B cell (primary cell): ENCODE results near the gene ISL2. TPM values are rescaled to one million over a fixed set of nuclear protein-coding genes. Genes with fewer than 3 reads are reported as not detected.

ENCODE experiments used
- ATAC-seq: fragments of 200-7000 bp; cut with Tn5 transposase; one replicate; pipeline ENCODE4 v1.10.0; 2021; ENCODE audit warnings: low read depth, mild to moderate bottlenecking, moderate number of reproducible peaks, moderate library complexity
- CTCF ChIA-PET: fragments of 350-600 bp; sonication (Branson Sonifier 250); formaldehyde crosslinking; loops from one replicate; lab custom pipeline; 2021; ENCODE audit warnings: antibody characterized with exemption, inconsistent platforms; lab: Charles Lee
- POLR2A ChIA-PET: fragments of 350-600 bp; sonication (Branson Sonifier 250); formaldehyde crosslinking; loops from one replicate; lab custom pipeline; 2021; ENCODE audit warnings: antibody characterized with exemption; lab: Charles Lee
- DNase-seq: peaks from one replicate; pipeline ENCODE4 v3.0.0; 2013
- H2AFZ ChIP-seq: 2 replicates; pipeline ENCODE4 v1.6.1; 2012; ENCODE audit warnings: mild to moderate bottlenecking, low read depth, low read length; ENCODE audit not compliant: insufficient read depth, poor library complexity, severe bottlenecking
- H3K27ac ChIP-seq, 2 donors: 1 replicate in 1 of 2; 2 replicates in 1 of 2; pipeline ENCODE4 v1.5.1; 2012 to 2013; ENCODE audit warnings: low read length in 2 of 2, mild to moderate bottlenecking in 2 of 2, moderate library complexity in 1 of 2
- H3K27me3 ChIP-seq, 4 experiments: fragments of 200-600 bp in 1 of 4; sonication (generic) in 1 of 4; replicated peaks in 1 of 4; 1 replicate in 2 of 4; 2 replicates in 2 of 4; pipeline versions ENCODE4 v1.6.1 to v1.7.0; 2013 to 2016; ENCODE audit warnings: low read length in 3 of 4, mild to moderate bottlenecking in 2 of 4, mixed read lengths in 1 of 4, moderate library complexity in 1 of 4; ENCODE audit not compliant: insufficient read depth in 4 of 4, control insufficient read depth in 3 of 4; ENCODE audit errors: control extremely low read depth in 1 of 4
- H3K36me3 ChIP-seq, 2 experiments: replicated peaks in 1 of 2; 1 replicate in 1 of 2; 2 replicates in 1 of 2; pipeline versions ENCODE4 v1.6.1 to v1.7.1; 2013; ENCODE audit warnings: low read length in 1 of 2; ENCODE audit not compliant: insufficient read depth in 2 of 2, control insufficient read depth in 1 of 2; ENCODE audit errors: control extremely low read depth in 1 of 2, extremely low read depth in 1 of 2
- H3K4me1 ChIP-seq, 2 donors: fragments of 200-600 bp in 1 of 2; sonication (generic) in 1 of 2; 1 replicate in 1 of 2; 2 replicates in 1 of 2; pipeline versions ENCODE4 v1.5.1 to v1.6.1; 2013 to 2017; ENCODE audit warnings: low read length in 2 of 2; ENCODE audit not compliant: control insufficient read depth in 2 of 2, insufficient read depth in 2 of 2
- H3K4me2 ChIP-seq: replicated peaks from 2 replicates; pipeline ENCODE3; 2012; ENCODE audit warnings: mild to moderate bottlenecking, low read depth, low read length; ENCODE audit not compliant: poor library complexity, severe bottlenecking
- H3K4me3 ChIP-seq, 5 experiments: fragments of 200-600 bp in 1 of 5; sonication (generic) in 1 of 5; 1 replicate in 3 of 5; 2 replicates in 2 of 5; pipeline versions ENCODE4 v1.5.1 to v1.7.0; 2011 to 2016; ENCODE audit warnings: low read length in 4 of 5, mild to moderate bottlenecking in 4 of 5, low read depth in 2 of 5, control low read depth in 1 of 5, moderate library complexity in 1 of 5; ENCODE audit not compliant: insufficient read depth in 1 of 5; ENCODE audit errors: control extremely low read depth in 1 of 5, extremely low read depth in 1 of 5
- H3K79me2 ChIP-seq: fragments of 200-600 bp; sonication (generic); one replicate; pipeline ENCODE4 v1.6.0; 2016; ENCODE audit warnings: low read length; ENCODE audit not compliant: control insufficient read depth, insufficient read depth
- H3K9ac ChIP-seq: fragments of 200-600 bp; sonication (generic); 2 replicates; pipeline ENCODE4 v1.6.1; 2017; ENCODE audit warnings: mild to moderate bottlenecking, low read length, moderate library complexity
- H3K9me3 ChIP-seq, 3 donors: one replicate each; pipeline versions ENCODE4 v1.6.1 to v1.7.1; 2013; ENCODE audit warnings: low read length in 2 of 3; ENCODE audit not compliant: control insufficient read depth in 2 of 3, insufficient read depth in 1 of 3; ENCODE audit errors: control extremely low read depth in 1 of 3
- H4K20me1 ChIP-seq: 2 replicates; pipeline ENCODE4 v1.6.0; 2012; ENCODE audit warnings: mild to moderate bottlenecking, low read length; ENCODE audit not compliant: insufficient read depth, control insufficient read depth, poor library complexity, severe bottlenecking
- H3K27ac Mint-ChIP-seq: one replicate; pipeline ENCODE4 v1.8.0; 2021; ENCODE audit warnings: mixed read lengths
- H3K27me3 Mint-ChIP-seq: one replicate; pipeline ENCODE4 v1.8.0; 2021; ENCODE audit warnings: mixed read lengths
- H3K4me1 Mint-ChIP-seq: one replicate; pipeline ENCODE4 v1.8.0; 2021; ENCODE audit warnings: mixed read lengths
- H3K4me3 Mint-ChIP-seq: one replicate; pipeline ENCODE4 v1.8.0; 2021; ENCODE audit warnings: mixed read lengths
- H3K9me3 Mint-ChIP-seq: one replicate; pipeline ENCODE4 v1.8.0; 2022; ENCODE audit warnings: mixed read lengths; ENCODE audit not compliant: insufficient read depth
- CTCF ChIP-seq: fragments of 200-600 bp; IDR thresholded peaks from one replicate; pipeline ENCODE4 v1.8.0; 2022; ENCODE audit warnings: antibody characterized with exemption, mild to moderate bottlenecking
- EZH2 ChIP-seq: IDR thresholded peaks from 2 replicates; pipeline ENCODE4 v1.6.1; 2012; ENCODE audit warnings: borderline replicate concordance, low read depth, mild to moderate bottlenecking, moderate library complexity, low read length; ENCODE audit not compliant: insufficient read depth, poor library complexity, severe bottlenecking
- WGBS: methylation state at CpG from one replicate; pipeline ENCODE4 v1.1.5; 2013; ENCODE audit warnings: missing lambda C conversion rate; ENCODE audit not compliant: insufficient coverage; 5-methylcytosine and 5-hydroxymethylcytosine counted together
- intact Hi-C: fragments of 100-400 bp; cut with micrococcal nuclease; formaldehyde crosslinking; loops from one replicate; pipeline ENCODE4 v1.10.0; 2022
- polyA plus RNA-seq: library from polyadenylated mRNA; depleted of rRNA; stranded (reverse); fragments of >200 nt; gene quantifications from 2 replicates; pipeline ENCODE4 v1.2.3, GENCODE V29; 2012
- total RNA-seq, 2 donors: library from RNA; stranded (reverse); fragments of 120-200 nt in 1 of 2; gene quantifications; 1 replicate in 1 of 2; 2 replicates in 1 of 2; pipeline versions ENCODE4 v1.2.3 to v1.2.4, GENCODE V29; 2013 to 2022

ISL2 gene
- total and polyA plus RNA-seq, 2 donors (not counting 1 experiment from before 2014, with no cell fraction given), result 0.59 to 1.8 TPM

GRCh38 chr15:76339305-76340197 lies 3.0 kb downstream of the ISL2 start:
- H3K4me1 ChIP-seq, result peaks cover 83 to 91% of the 10 kb centered on the region in 2 donors
- peaks cover 74% of the 10 kb centered on the region for H3K27me3 Mint-ChIP-seq
- peak overlapping the region; percentile 75 for H2AFZ ChIP-seq
- H3K4me2 ChIP-seq, result peak overlapping the region; percentile 96
- H3K9ac ChIP-seq, result peak overlapping the region; percentile 70
- ATAC-seq, result no peak
- H3K9me3 Mint-ChIP-seq, result no peaks in the 10 kb centered on the region
- peak overlapping the region; percentile 26 to 73 (median 53) for H3K4me3 ChIP-seq
- no peak overlapping the region for H3K27ac ChIP-seq
- H3K9me3 ChIP-seq, result peaks cover 3 to 78% (median 4%) of the 10 kb centered on the region in 3 donors
- peaks cover 5 to 95% (median 75%) of the 10 kb centered on the region in 4 experiments for H3K27me3 ChIP-seq
- peaks cover 64% of the 10 kb centered on the region for H3K4me1 Mint-ChIP-seq
- no peak for DNase-seq
- H3K79me2 ChIP-seq, result no peaks in the 10 kb centered on the region
- TF ChIP-seq EZH2 (peak; percentile 79), CTCF (no peak)
- peaks cover 41% of the 10 kb centered on the region for H4K20me1 ChIP-seq
- WGBS, result 6% methylated on average over 48 of the region's 48 CpGs
- POLR2A ChIA-PET, result interaction anchor here (1.3 kb wide), 1 partner anchor 28 kb away, joined by 7 read pairs; the partner anchor contains the start of gene ETFA
- peak overlapping the region; percentile 90 for H3K4me3 Mint-ChIP-seq
- H3K27ac Mint-ChIP-seq, result no peak overlapping the region
- CTCF ChIA-PET, result no interaction called here
- no peaks in the 10 kb centered on the region for H3K36me3 ChIP-seq
- intact Hi-C loops, result no loop called here
